Mesenchymal stem cell (in vitro differentiated cells and primary cell): ENCODE measurements around the gene MNX1.
A peak's percentile ranks its signal among the peaks of the same experiment; 100 is the strongest.

ENCODE experiments used
- DNase-seq: peaks from one replicate; pipeline ENCODE4 v3.0.0-alpha.2; 2013
- H2AFZ ChIP-seq: one replicate; pipeline ENCODE4 v1.6.1; 2013; ENCODE audit warnings: low read depth, mild to moderate bottlenecking, control low read depth, inconsistent platforms, low read length, moderate library complexity
- H2AK5ac ChIP-seq: 2 replicates; pipeline ENCODE4 v1.6.1; 2013; ENCODE audit warnings: low read length, moderate library complexity, mild to moderate bottlenecking, inconsistent platforms; ENCODE audit not compliant: severe bottlenecking
- H2BK120ac ChIP-seq: one replicate; pipeline ENCODE4 v1.6.1; 2013; ENCODE audit warnings: low read depth, mild to moderate bottlenecking, inconsistent platforms, low read length, moderate library complexity
- H2BK12ac ChIP-seq, 2 experiments: one replicate each; pipeline ENCODE4 v1.6.1; 2013; ENCODE audit warnings: inconsistent platforms in 2 of 2, low read length in 2 of 2, mild to moderate bottlenecking in 2 of 2, moderate library complexity in 2 of 2, control low read depth in 1 of 2
- H2BK15ac ChIP-seq: one replicate; pipeline ENCODE4 v1.6.1; 2013; ENCODE audit warnings: mild to moderate bottlenecking, low read depth, inconsistent platforms; ENCODE audit not compliant: poor library complexity, severe bottlenecking
- H2BK5ac ChIP-seq: 2 replicates; pipeline ENCODE4 v1.6.1; 2013; ENCODE audit warnings: low read depth, mild to moderate bottlenecking, low read length, control low read depth, inconsistent platforms; ENCODE audit not compliant: poor library complexity, severe bottlenecking
- H3K14ac ChIP-seq, 2 experiments: one replicate each; pipeline ENCODE4 v1.6.1; 2013; ENCODE audit warnings: inconsistent platforms in 2 of 2, low read length in 2 of 2, control low read depth in 1 of 2, mild to moderate bottlenecking in 1 of 2, moderate library complexity in 1 of 2
- H3K18ac ChIP-seq, 2 experiments: one replicate each; pipeline ENCODE4 v1.6.1; 2013; ENCODE audit warnings: inconsistent platforms in 2 of 2, low read length in 2 of 2, control low read depth in 1 of 2, low read depth in 1 of 2, mild to moderate bottlenecking in 1 of 2
- H3K23ac ChIP-seq, 2 experiments: one replicate each; pipeline ENCODE4 v1.6.1; 2013; ENCODE audit warnings: inconsistent platforms in 2 of 2, low read length in 2 of 2, mild to moderate bottlenecking in 2 of 2, moderate library complexity in 2 of 2, control low read depth in 1 of 2
- H3K27ac ChIP-seq: 2 replicates; pipeline ENCODE4 v1.5.1; 2013; ENCODE audit warnings: mild to moderate bottlenecking, moderate library complexity, low read length, control low read depth, inconsistent platforms; ENCODE audit not compliant: poor library complexity, severe bottlenecking
- H3K27me3 ChIP-seq, 2 experiments: 2 replicates each; pipeline versions ENCODE4 v1.6.1 to v1.7.0; 2013; ENCODE audit warnings: low read length in 2 of 2, mild to moderate bottlenecking in 2 of 2, moderate library complexity in 2 of 2, control low read depth in 1 of 2, inconsistent platforms in 1 of 2; ENCODE audit not compliant: control insufficient read depth in 1 of 2, insufficient read depth in 1 of 2
- H3K36me3 ChIP-seq, 2 experiments: 2 replicates each; pipeline versions ENCODE4 v1.6.1 to v1.7.0; 2013; ENCODE audit warnings: low read length in 2 of 2, control low read depth in 1 of 2, inconsistent platforms in 1 of 2, low read depth in 1 of 2, mild to moderate bottlenecking in 1 of 2; ENCODE audit not compliant: insufficient read depth in 2 of 2, control insufficient read depth in 1 of 2
- H3K4ac ChIP-seq, 2 experiments: one replicate each; pipeline ENCODE4 v1.6.1; 2013; ENCODE audit warnings: inconsistent platforms in 2 of 2, low read length in 2 of 2, mild to moderate bottlenecking in 2 of 2, moderate library complexity in 2 of 2, control low read depth in 1 of 2, low read depth in 1 of 2
- H3K4me1 ChIP-seq: 2 replicates; pipeline ENCODE4 v1.6.1; 2013; ENCODE audit warnings: low read depth, low read length, control low read depth; ENCODE audit not compliant: control insufficient read depth, insufficient read depth
- H3K4me2 ChIP-seq: 2 replicates; pipeline ENCODE4 v1.6.1; 2013; ENCODE audit warnings: low read length, mild to moderate bottlenecking, inconsistent platforms; ENCODE audit not compliant: poor library complexity, severe bottlenecking
- H3K4me3 ChIP-seq, 2 experiments: 2 replicates each; pipeline versions ENCODE4 v1.5.1 to v1.7.0; 2013; ENCODE audit warnings: low read length in 2 of 2, mild to moderate bottlenecking in 2 of 2, control low read depth in 1 of 2, low read depth in 1 of 2; ENCODE audit not compliant: insufficient read depth in 1 of 2
- H3K79me1 ChIP-seq: replicated peaks from 2 replicates; pipeline ENCODE4 v1.6.1; 2013; ENCODE audit warnings: mild to moderate bottlenecking, control low read depth, low read length, inconsistent platforms; ENCODE audit not compliant: poor library complexity, severe bottlenecking
- H3K9ac ChIP-seq: 2 replicates; pipeline ENCODE4 v1.7.0; 2013; ENCODE audit warnings: mild to moderate bottlenecking, low read length, moderate library complexity
- H3K9me3 ChIP-seq: 2 replicates; pipeline ENCODE4 v1.7.0; 2013; ENCODE audit warnings: mild to moderate bottlenecking, low read length; ENCODE audit not compliant: control insufficient read depth
- H4K8ac ChIP-seq: one replicate; pipeline ENCODE4 v1.6.1; 2013; ENCODE audit warnings: inconsistent platforms, mild to moderate bottlenecking, low read length, moderate library complexity
- H4K91ac ChIP-seq: one replicate; pipeline ENCODE4 v1.6.1; 2013; ENCODE audit warnings: mild to moderate bottlenecking, low read length, inconsistent platforms
- WGBS: methylation state at CpG from one replicate; pipeline ENCODE4 v1.1.7; 2013; ENCODE audit warnings: mixed read lengths; 5-methylcytosine and 5-hydroxymethylcytosine counted together

The MNX1 gene

GRCh38 chr7:157009778-157010587 lies 480 bp downstream of the MNX1 start:
- Histone ChIP-seq H2BK5ac (no peak overlapping the region), H4K8ac (no peak overlapping the region), H3K9me3 (no peaks in the 10 kb centered on the region), H2AFZ (no peak overlapping the region), H2BK12ac (no peak overlapping the region), H3K27ac (no peak overlapping the region), H3K9ac (no peak overlapping the region), H3K27me3 (peaks cover 82 to 91% of the 10 kb centered on the region in 2 experiments), H3K4me1 (peaks cover 34% of the 10 kb centered on the region), H3K14ac (no peak overlapping the region), H2BK15ac (no peak overlapping the region), H3K4ac (no peak overlapping the region), H3K4me2 (peak overlapping the region; percentile 81), H2BK120ac (no peak overlapping the region), H3K4me3 (peak overlapping the region in 1 of 2 experiments; percentile 46), H3K79me1 (no peaks in the 10 kb centered on the region), H3K36me3 (no peaks in the 10 kb centered on the region), H3K18ac (no peak overlapping the region), H3K23ac (no peak overlapping the region), H2AK5ac (no peak overlapping the region), H4K91ac (no peak overlapping the region)
- no peak for DNase-seq
- WGBS: 1% methylated on average over 81 of the region's 130 CpGs

DNA sequence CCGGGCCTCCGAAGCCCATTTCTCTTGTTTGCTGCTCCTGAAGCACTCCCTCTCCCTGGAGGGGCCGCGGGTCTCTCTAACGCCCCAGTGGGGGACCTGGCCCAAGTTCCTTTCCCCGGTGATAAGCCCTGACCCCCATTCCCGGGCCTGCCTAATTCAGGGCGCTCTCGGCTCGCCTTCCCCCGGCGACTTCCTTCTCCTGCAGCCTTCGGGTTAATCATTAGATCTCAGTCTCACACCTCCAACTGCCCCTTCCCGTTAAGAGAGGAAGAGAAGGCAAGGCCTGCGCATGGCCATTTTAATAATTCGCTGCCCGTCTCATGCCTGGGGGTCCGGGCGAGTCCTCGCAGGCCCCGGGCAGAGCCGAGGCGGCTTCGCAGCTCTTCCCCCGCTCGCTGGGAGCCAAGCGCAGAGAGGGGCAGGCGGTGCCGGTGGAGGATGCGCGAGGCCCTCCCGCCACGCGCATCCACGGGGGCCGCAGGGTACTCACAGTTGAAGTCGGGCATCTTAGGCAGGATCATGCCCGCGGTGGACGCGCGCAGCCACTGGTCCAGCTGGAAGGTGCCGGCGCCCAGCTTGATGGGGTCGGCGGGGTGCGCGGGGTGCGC lies 1.2 kb downstream of the MNX1 start:
- no peak overlapping the region for H3K23ac ChIP-seq
- no peak overlapping the region for H4K8ac ChIP-seq
- no peak overlapping the region for H3K18ac ChIP-seq
- no peaks in the 10 kb centered on the region for H3K79me1 ChIP-seq
- H3K27me3 ChIP-seq: peaks cover 82 to 91% of the 10 kb centered on the region in 2 experiments
- no peak overlapping the region for H2BK5ac ChIP-seq
- H3K4me3 ChIP-seq: peak overlapping the region in 1 of 2 experiments; percentile 43
- peak overlapping the region; percentile 81 for H3K4me2 ChIP-seq
- WGBS: 5% methylated on average over 29 of the region's 49 CpGs
- H2BK12ac ChIP-seq: no peak overlapping the region
- DNase-seq: no peak
- no peak overlapping the region for H4K91ac ChIP-seq
- H2BK15ac ChIP-seq: no peak overlapping the region
- no peaks in the 10 kb centered on the region for H3K36me3 ChIP-seq
- no peak overlapping the region for H2AFZ ChIP-seq
- H3K9me3 ChIP-seq: no peaks in the 10 kb centered on the region
- no peak overlapping the region for H3K14ac ChIP-seq
- no peak overlapping the region for H2BK120ac ChIP-seq
- no peak overlapping the region for H3K4ac ChIP-seq
- no peak overlapping the region for H2AK5ac ChIP-seq
- H3K27ac ChIP-seq: no peak overlapping the region
- peaks cover 37% of the 10 kb centered on the region for H3K4me1 ChIP-seq
- H3K9ac ChIP-seq: no peak overlapping the region

GRCh38 chr7:157008206-157009169 lies 2.0 kb downstream of the MNX1 start:
- Histone ChIP-seq H3K18ac (no peak overlapping the region), H2BK120ac (no peak overlapping the region), H2BK12ac (no peak overlapping the region), H3K4me1 (peaks cover 45% of the 10 kb centered on the region), H3K27ac (no peak overlapping the region), H3K79me1 (no peaks in the 10 kb centered on the region), H2BK5ac (no peak overlapping the region), H3K27me3 (peaks cover 82 to 91% of the 10 kb centered on the region in 2 experiments), H4K91ac (no peak overlapping the region), H4K8ac (no peak overlapping the region), H2AK5ac (no peak overlapping the region), H3K14ac (no peak overlapping the region), H3K36me3 (no peaks in the 10 kb centered on the region), H3K4me2 (peak overlapping the region; percentile 81), H2AFZ (no peak overlapping the region), H2BK15ac (no peak overlapping the region), H3K9ac (no peak overlapping the region), H3K9me3 (no peaks in the 10 kb centered on the region), H3K23ac (no peak overlapping the region), H3K4me3 (no peak overlapping the region), H3K4ac (no peak overlapping the region)
- WGBS: 14% methylated on average over 34 of the region's 35 CpGs
- DNase-seq: no peak
